Measurements from ENCODE around the gene C2CD3. TPM values are rescaled to one million over a fixed set of nuclear protein-coding genes. Genes with fewer than 3 reads are reported as not detected.

The C2CD3 gene
- total RNA-seq, 1 experiment from 2014 or later, result 18.7 TPM

GRCh38 chr11:74072721-74073120 lies 98.1 kb downstream of the C2CD3 start:
- H3K36me3 Mint-ChIP-seq, result peaks cover 12% of the 10 kb centered on the region
- TF ChIP-seq USF1 (CRISPR knock-in tag; IDR thresholded peaks at IDR 0.05), result no peak
- no peak for TF ChIP-seq ZNF121 (CRISPR knock-in tag; IDR thresholded peaks at IDR 0.05)
- TF ChIP-seq SP1 (CRISPR knock-in tag; conservative IDR thresholded peaks at IDR 0.05), result no peak
- TF ChIP-seq ZNF281 (CRISPR knock-in tag; IDR thresholded peaks at IDR 0.05), result no peak
- TF ChIP-seq JAZF1 (CRISPR knock-in tag; IDR thresholded peaks at IDR 0.05), result no peak
- TF ChIP-seq ZMAT4 (CRISPR knock-in tag; IDR thresholded peaks at IDR 0.05), result no peak
- TF ChIP-seq ESRRA (CRISPR knock-in tag; IDR thresholded peaks at IDR 0.05; ENCODE audit: borderline replicate concordance), result no peak
- no peak for TF ChIP-seq RELA (CRISPR knock-in tag; IDR thresholded peaks at IDR 0.05; ENCODE audit: borderline replicate concordance)
- no peak for TF ChIP-seq ZNF512 (CRISPR knock-in tag; IDR thresholded peaks at IDR 0.05; ENCODE audit: borderline replicate concordance)
- no peak overlapping the region for H3K27ac Mint-ChIP-seq
- POLR2A ChIA-PET, result no interaction called here
- H3K9me3 Mint-ChIP-seq, result no peaks in the 10 kb centered on the region
- no peak overlapping the region for H3K4me3 Mint-ChIP-seq
- ATAC-seq, result no peak
- no peak for DNase-seq (ENCODE audit: low spot score)
- CTCF ChIA-PET, result no interaction called here
- H3K4me1 Mint-ChIP-seq, result no peaks in the 10 kb centered on the region
- no peaks in the 10 kb centered on the region for H3K27me3 Mint-ChIP-seq (ENCODE audit: low read depth)

- H3K27ac Mint-ChIP-seq, result no peak overlapping the region
- ATAC-seq (no peak), DNase-seq (ENCODE audit: low spot score) (no peak)
- ChIA-PET CTCF (no interaction called here), POLR2A (no interaction called here)
- H3K27me3 Mint-ChIP-seq (ENCODE audit: low read depth), result no peaks in the 10 kb centered on the region
- H3K9me3 Mint-ChIP-seq, result no peaks in the 10 kb centered on the region
- no peak overlapping the region for H3K4me3 Mint-ChIP-seq
- H3K4me1 Mint-ChIP-seq, result no peaks in the 10 kb centered on the region
- peaks cover 12% of the 10 kb centered on the region for H3K36me3 Mint-ChIP-seq
- TF ChIP-seq SMAD3 (CRISPR knock-in tag; IDR thresholded peaks at IDR 0.05; ENCODE audit: borderline replicate concordance) (no peak), CTCF (IDR thresholded peaks at IDR 0.05) (no peak), IRF1 (CRISPR knock-in tag; IDR thresholded peaks at IDR 0.05) (no peak), SOX15 (CRISPR knock-in tag; IDR thresholded peaks at IDR 0.05) (no peak), PRRX2 (CRISPR knock-in tag; IDR thresholded peaks at IDR 0.05) (no peak), ZNF281 (CRISPR knock-in tag; IDR thresholded peaks at IDR 0.05) (no peak), JAZF1 (CRISPR knock-in tag; IDR thresholded peaks at IDR 0.05) (no peak), ATF1 (CRISPR knock-in tag; IDR thresholded peaks at IDR 0.05) (no peak), KAT7 (CRISPR knock-in tag; IDR thresholded peaks at IDR 0.05; ENCODE audit: borderline replicate concordance) (no peak), ARID4B (CRISPR knock-in tag; IDR thresholded peaks at IDR 0.05; ENCODE audit: borderline replicate concordance) (no peak), E2F4 (CRISPR knock-in tag; IDR thresholded peaks at IDR 0.05; ENCODE audit: borderline replicate concordance, low read depth) (no peak)
Observed at GRCh38 chr11:74072286-74072685, 98.5 kb downstream of the C2CD3 start.

All from WTC11 (cell line).